HUES48 (cell line): ENCODE results near the gene AFAP1.

Experiments
- H3K27ac ChIP-seq: one replicate; pipeline ENCODE4 v1.7.0; 2013; ENCODE audit warnings: low read depth, low read length, inconsistent platforms
- H3K27me3 ChIP-seq: 2 replicates; pipeline ENCODE4 v1.6.1; 2013; ENCODE audit warnings: mild to moderate bottlenecking, low read length; ENCODE audit not compliant: control insufficient read depth, insufficient read depth
- H3K36me3 ChIP-seq: 2 replicates; pipeline ENCODE4 v1.6.1; 2013; ENCODE audit warnings: low read length; ENCODE audit not compliant: control insufficient read depth, insufficient read depth
- H3K4me1 ChIP-seq: 2 replicates; pipeline ENCODE4 v1.6.1; 2013; ENCODE audit warnings: mild to moderate bottlenecking, low read length; ENCODE audit not compliant: control insufficient read depth, insufficient read depth
- H3K4me3 ChIP-seq: 2 replicates; pipeline ENCODE4 v1.5.1; 2013; ENCODE audit warnings: mild to moderate bottlenecking, low read depth, low read length
- H3K9ac ChIP-seq: 2 replicates; pipeline ENCODE4 v1.6.1; 2013; ENCODE audit warnings: mild to moderate bottlenecking, low read depth, low read length, moderate library complexity
- H3K9me3 ChIP-seq: 2 replicates; pipeline ENCODE4 v1.6.1; 2013; ENCODE audit warnings: low read length; ENCODE audit not compliant: control insufficient read depth, insufficient read depth

Gene AFAP1

GRCh38 chr4:7771056-7771455 is 168.6 kb downstream of the AFAP1 start:
- Histone ChIP-seq H3K4me3 (no peak overlapping the region), H3K4me1 (peaks cover 6% of the 10 kb centered on the region; the same call in 1 of the 2 replicates), H3K27me3 (no peaks in the 10 kb centered on the region), H3K9ac (no peak overlapping the region), H3K9me3 (no peaks in the 10 kb centered on the region), H3K36me3 (peaks cover 45% of the 10 kb centered on the region), H3K27ac (no peak overlapping the region)

- H3K27ac ChIP-seq: no peak overlapping the region
- no peaks in the 10 kb centered on the region for H3K9me3 ChIP-seq
- no peak overlapping the region for H3K9ac ChIP-seq
- H3K4me3 ChIP-seq: no peak overlapping the region
- no peaks in the 10 kb centered on the region for H3K27me3 ChIP-seq
- H3K4me1 ChIP-seq: peaks cover 6% of the 10 kb centered on the region; the same call in 1 of the 2 replicates
- peaks cover 45% of the 10 kb centered on the region for H3K36me3 ChIP-seq
Observed at GRCh38 chr4:7770224-7771050, 169.2 kb downstream of the AFAP1 start.

GRCh38 chr4:7769396-7770223 is 170.1 kb downstream of the AFAP1 start:
- no peaks in the 10 kb centered on the region for H3K27me3 ChIP-seq
- H3K36me3 ChIP-seq: peaks cover 51% of the 10 kb centered on the region
- no peak overlapping the region for H3K9ac ChIP-seq
- H3K4me3 ChIP-seq: no peak overlapping the region
- no peaks in the 10 kb centered on the region for H3K9me3 ChIP-seq
- no peaks in the 10 kb centered on the region for H3K4me1 ChIP-seq
- no peak overlapping the region for H3K27ac ChIP-seq

- H3K4me1 ChIP-seq: no peaks in the 10 kb centered on the region
- no peak overlapping the region for H3K27ac ChIP-seq
- H3K27me3 ChIP-seq: no peaks in the 10 kb centered on the region
- H3K9me3 ChIP-seq: no peaks in the 10 kb centered on the region
- H3K36me3 ChIP-seq: peaks cover 44% of the 10 kb centered on the region
- H3K4me3 ChIP-seq: no peak overlapping the region
- H3K9ac ChIP-seq: no peak overlapping the region
Observed at GRCh38 chr4:7768736-7769135, 170.9 kb downstream of the AFAP1 start.

- H3K4me1 ChIP-seq: no peaks in the 10 kb centered on the region
- H3K36me3 ChIP-seq: peaks cover 43% of the 10 kb centered on the region
- H3K4me3 ChIP-seq: no peak overlapping the region
- no peaks in the 10 kb centered on the region for H3K27me3 ChIP-seq
- no peaks in the 10 kb centered on the region for H3K9me3 ChIP-seq
- no peak overlapping the region for H3K9ac ChIP-seq
- H3K27ac ChIP-seq: no peak overlapping the region
Observed at GRCh38 chr4:7767966-7768365, 171.7 kb downstream of the AFAP1 start.

- Histone ChIP-seq H3K9me3 (no peaks in the 10 kb centered on the region), H3K36me3 (peaks cover 39% of the 10 kb centered on the region), H3K9ac (no peak overlapping the region), H3K27ac (no peak overlapping the region), H3K4me3 (no peak overlapping the region), H3K27me3 (no peaks in the 10 kb centered on the region), H3K4me1 (no peaks in the 10 kb centered on the region)
Observed at GRCh38 chr4:7767526-7767925, 172.1 kb downstream of the AFAP1 start.

GRCh38 chr4:7766661-7767345 is 172.9 kb downstream of the AFAP1 start:
- H3K36me3 ChIP-seq: peaks cover 32% of the 10 kb centered on the region
- no peaks in the 10 kb centered on the region for H3K9me3 ChIP-seq
- no peak overlapping the region for H3K9ac ChIP-seq
- H3K27me3 ChIP-seq: no peaks in the 10 kb centered on the region
- no peak overlapping the region for H3K27ac ChIP-seq
- no peak overlapping the region for H3K4me3 ChIP-seq
- H3K4me1 ChIP-seq: no peaks in the 10 kb centered on the region

GRCh38 chr4:7766086-7766485 is 173.6 kb downstream of the AFAP1 start:
- H3K9me3 ChIP-seq: no peaks in the 10 kb centered on the region
- H3K36me3 ChIP-seq: peaks cover 27% of the 10 kb centered on the region
- H3K27ac ChIP-seq: no peak overlapping the region

GRCh38 chr4:7765666-7766065 is 174.0 kb downstream of the AFAP1 start:
- H3K27ac ChIP-seq: no peak overlapping the region
- H3K4me1 ChIP-seq: no peaks in the 10 kb centered on the region
- H3K9me3 ChIP-seq: no peaks in the 10 kb centered on the region
- no peak overlapping the region for H3K4me3 ChIP-seq
- H3K27me3 ChIP-seq: no peaks in the 10 kb centered on the region
- H3K9ac ChIP-seq: no peak overlapping the region
- peaks cover 27% of the 10 kb centered on the region for H3K36me3 ChIP-seq

More at GRCh38 chr4:7766086-7766485, 173.6 kb downstream of the AFAP1 start:
- Histone ChIP-seq H3K4me1 (no peaks in the 10 kb centered on the region), H3K27me3 (no peaks in the 10 kb centered on the region), H3K4me3 (no peak overlapping the region), H3K9ac (no peak overlapping the region)

GRCh38 chr4:7764466-7764865 is 175.2 kb downstream of the AFAP1 start:
- no peak overlapping the region for H3K4me3 ChIP-seq
- H3K27me3 ChIP-seq: no peaks in the 10 kb centered on the region
- peaks cover 27% of the 10 kb centered on the region for H3K36me3 ChIP-seq
- H3K27ac ChIP-seq: no peak overlapping the region
- no peaks in the 10 kb centered on the region for H3K9me3 ChIP-seq
- no peak overlapping the region for H3K9ac ChIP-seq
- H3K4me1 ChIP-seq: no peaks in the 10 kb centered on the region
